NB4 (cell line): Measurements from ENCODE around the gene DYNC1LI1.
A peak's percentile ranks its signal among the peaks of the same experiment; 100 is the strongest.

ENCODE experiments used
- DNase-seq: peaks from one replicate; pipeline ENCODE4 v3.0.0; 2010; ENCODE audit warnings: low read depth
- H3K4me3 ChIP-seq: one replicate; pipeline ENCODE4 v1.5.1; 2011; ENCODE audit warnings: mild to moderate bottlenecking, low read depth, low read length, moderate library complexity
- CTCF ChIP-seq: IDR thresholded peaks from one replicate; pipeline ENCODE4 v1.5.1; 2012; ENCODE audit warnings: low read depth, low read length
- MAX ChIP-seq: IDR thresholded peaks from 2 replicates; pipeline ENCODE4 v1.6.1; 2011; ENCODE audit warnings: low read depth, low read length
- MYC ChIP-seq: IDR thresholded peaks from 2 replicates; pipeline ENCODE4 v1.6.1; 2011; ENCODE audit warnings: low read depth, low read length
- POLR2A ChIP-seq: IDR thresholded peaks from 2 replicates; pipeline ENCODE4 v1.6.1; 2011; ENCODE audit warnings: mild to moderate bottlenecking; ENCODE audit not compliant: insufficient read length; ENCODE audit errors: extremely low read depth

DYNC1LI1 gene

DNA sequence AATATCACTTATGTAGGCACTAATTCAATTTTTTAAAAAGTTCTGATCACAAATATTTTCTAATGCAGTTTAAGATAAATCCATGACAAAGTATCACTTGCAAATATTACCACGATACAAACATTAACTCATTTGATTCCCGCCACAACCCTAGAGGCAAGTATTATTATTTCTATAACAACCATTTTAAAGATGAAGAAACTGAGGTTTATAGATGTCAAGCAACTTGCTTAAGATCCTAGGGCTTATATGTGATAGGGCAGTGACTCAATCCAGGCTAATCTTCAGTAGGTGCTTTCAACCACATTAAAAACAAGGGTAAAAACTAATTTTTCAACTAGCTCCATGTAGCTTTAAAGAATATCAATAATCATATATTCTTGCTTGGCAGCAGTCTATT, 1.7 kb downstream of the DYNC1LI1 start:
- peak overlapping the region; percentile 89 for H3K4me3 ChIP-seq
- no peak for DNase-seq
- no peak for TF ChIP-seq CTCF
- no peak for TF ChIP-seq MYC
- TF ChIP-seq MAX = no peak
- TF ChIP-seq POLR2A = no peak

- no peak for DNase-seq
- TF ChIP-seq MYC (no peak), MAX (no peak), POLR2A (no peak), CTCF (no peak)
- no peak overlapping the region for H3K4me3 ChIP-seq
Observed at GRCh38 chr3:32564195-32564594, 6.5 kb downstream of the DYNC1LI1 start.

DNA sequence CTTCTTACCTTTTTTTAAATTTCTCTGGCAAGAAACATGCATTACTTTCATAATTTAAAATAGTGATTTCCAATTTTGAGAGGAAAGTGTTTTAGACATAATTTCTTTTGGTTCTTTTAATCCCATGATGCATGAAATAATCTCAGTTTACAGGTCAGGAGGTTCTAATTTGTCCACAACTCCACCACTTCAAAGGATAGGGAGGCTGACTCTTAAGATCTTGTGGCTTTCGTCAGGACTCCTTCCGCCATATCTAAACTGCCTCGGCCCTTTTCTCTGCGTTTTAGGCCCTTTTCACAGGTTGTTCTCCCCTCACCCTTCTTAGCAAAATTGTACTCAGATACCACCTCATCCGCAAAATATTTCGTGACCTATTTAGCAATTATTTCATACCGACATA, 8.0 kb downstream of the DYNC1LI1 start:
- TF ChIP-seq CTCF (no peak), MAX (no peak), MYC (no peak), POLR2A (no peak)
- no peak for DNase-seq
- no peak overlapping the region for H3K4me3 ChIP-seq

DNA sequence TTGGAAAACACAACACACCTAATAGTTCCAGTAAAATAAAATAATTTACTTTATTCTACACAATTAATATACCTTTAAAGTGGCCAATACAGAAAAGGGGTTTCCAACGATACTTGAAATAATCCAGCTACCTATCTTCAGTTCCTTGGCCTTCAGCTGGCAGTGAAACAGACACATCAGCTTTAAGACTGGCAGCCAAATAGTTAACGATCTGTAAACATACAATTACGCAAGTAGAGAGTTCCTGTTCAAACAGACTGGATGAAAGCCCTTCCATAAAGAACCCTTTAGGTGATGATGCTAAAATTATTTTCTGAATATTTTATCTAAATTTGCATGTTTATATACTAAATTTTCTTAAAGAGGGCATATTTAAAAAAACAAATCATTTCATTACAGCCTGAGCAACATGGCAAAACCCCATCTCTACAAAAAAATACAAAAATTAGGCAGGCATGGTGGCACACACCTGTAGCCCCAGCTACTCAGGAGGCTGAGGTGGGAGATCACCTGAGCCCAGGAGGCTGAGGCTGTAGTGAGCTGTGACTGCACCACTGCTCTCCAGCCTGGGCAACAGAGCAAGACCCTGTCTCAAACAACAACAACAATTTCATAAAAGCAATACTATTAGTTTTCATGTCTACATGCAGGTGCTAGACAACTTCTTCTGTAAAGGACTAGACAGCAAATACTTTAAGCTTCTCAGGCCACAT, 12.9 kb downstream of the DYNC1LI1 start:
- peak; percentile 50 for DNase-seq
- TF ChIP-seq MYC = no peak
- H3K4me3 ChIP-seq = no peak overlapping the region

- TF ChIP-seq MYC (no peak), MAX (no peak), POLR2A (no peak), CTCF (no peak)
- no peak overlapping the region for H3K4me3 ChIP-seq
- DNase-seq = no peak
Observed at GRCh38 chr3:32556332-32556731, 14.3 kb downstream of the DYNC1LI1 start.

- TF ChIP-seq CTCF = no peak
- no peak for TF ChIP-seq MAX
- no peak for TF ChIP-seq MYC
- no peak for TF ChIP-seq POLR2A
- no peak overlapping the region for H3K4me3 ChIP-seq
- DNase-seq = no peak
Observed at GRCh38 chr3:32553973-32554372, 16.7 kb downstream of the DYNC1LI1 start.
